A673 (cell line): Measurements from ENCODE around the gene CLSTN2. TPM values are rescaled to one million over a fixed set of nuclear protein-coding genes. Genes with fewer than 3 reads are reported as not detected.
A peak's percentile ranks its signal among the peaks of the same experiment; 100 is the strongest.

ENCODE experiments used
- BruUV-seq: library from RNA; stranded (reverse); fragments of 400-500 nt; replicated peaks from 2 replicates; lab custom pipeline; 2021; lab: Mats Ljungman, UMichigan
- CTCF ChIA-PET: fragments of 300-600 bp; sonication (Branson Sonifier 250); formaldehyde crosslinking; loops from one replicate; lab custom pipeline; 2022; ENCODE audit warnings: antibody characterized with exemption; lab: Charles Lee
- POLR2A ChIA-PET: fragments of 300-600 bp; sonication (Branson Sonifier 250); formaldehyde crosslinking; loops from one replicate; lab custom pipeline; 2022; ENCODE audit warnings: antibody characterized with exemption; ENCODE audit not compliant: low non-redundant PET; lab: Charles Lee
- DNase-seq: peaks from one replicate; pipeline ENCODE4 v3.0.0-alpha.2; 2015; ENCODE audit warnings: low spot score
- H3K27ac ChIP-seq: fragments of 200-600 bp; sonication (generic); 2 replicates; pipeline ENCODE4 v1.5.1; 2016; ENCODE audit warnings: mixed run types, low read depth, mild to moderate bottlenecking, mixed read lengths, antibody characterized with exemption, low read length; ENCODE audit not compliant: poor library complexity, severe bottlenecking
- H3K27me3 ChIP-seq: fragments of 200-600 bp; sonication (generic); replicated peaks from 2 replicates; pipeline ENCODE4 v1.6.1; 2017; ENCODE audit warnings: mixed run types, low read depth, mild to moderate bottlenecking, mixed read lengths, antibody characterized with exemption, low read length; ENCODE audit not compliant: insufficient read depth, poor library complexity
- H3K36me3 ChIP-seq: fragments of 200-600 bp; sonication (generic); 2 replicates; pipeline ENCODE4 v1.6.1; 2016; ENCODE audit warnings: mixed run types, mild to moderate bottlenecking, mixed read lengths, antibody characterized with exemption, low read length; ENCODE audit not compliant: insufficient read depth, poor library complexity, severe bottlenecking
- H3K4me1 ChIP-seq: fragments of 200-600 bp; sonication (generic); 2 replicates; pipeline ENCODE4 v1.6.1; 2017; ENCODE audit warnings: mixed run types, mild to moderate bottlenecking, mixed read lengths, antibody characterized with exemption, low read length; ENCODE audit not compliant: insufficient read depth, poor library complexity, severe bottlenecking
- H3K4me3 ChIP-seq: fragments of 200-600 bp; sonication (generic); 2 replicates; pipeline ENCODE4 v1.5.1; 2016; ENCODE audit warnings: low read depth, mixed run types, mild to moderate bottlenecking, mixed read lengths, low read length; ENCODE audit not compliant: poor library complexity, severe bottlenecking
- H3K9me3 ChIP-seq: fragments of 200-600 bp; sonication (generic); 2 replicates; pipeline ENCODE4 v1.6.1; 2016; ENCODE audit warnings: mixed run types, low read depth, mild to moderate bottlenecking, mixed read lengths, antibody characterized with exemption, low read length; ENCODE audit not compliant: poor library complexity, severe bottlenecking
- EZH2 ChIP-seq: fragments of 200-600 bp; sonication (generic); IDR thresholded peaks from 2 replicates; pipeline ENCODE4 v1.6.1; 2017; ENCODE audit warnings: borderline replicate concordance, low read depth, mild to moderate bottlenecking, mixed read lengths, antibody characterized with exemption, low read length; ENCODE audit not compliant: poor library complexity, severe bottlenecking
- intact Hi-C: fragments of 100-400 bp; cut with micrococcal nuclease; formaldehyde crosslinking; loops from one replicate; pipeline ENCODE4 v1.10.0; 2022; ENCODE audit not compliant: unreplicated experiment
- total RNA-seq: library from RNA; stranded (reverse); gene quantifications from 2 replicates; pipeline ENCODE4 v1.2.3, GENCODE V29; 2021
- TF ChIP-seq, protein P1 (sequence below): fragments of 300-800, 200-600 bp; sonication (generic); conservative IDR thresholded peaks from 2 replicates; pipeline ENCODE4 v1.5.1; 2017; ENCODE audit warnings: low read depth, mild to moderate bottlenecking, antibody characterized with exemption, low read length, moderate library complexity, mixed read lengths

The CLSTN2 gene
- total RNA-seq, 1 experiment from 2014 or later = 50.7 TPM

- Histone ChIP-seq H3K4me1 (peaks cover 14% of the 10 kb centered on the region), H3K27me3 (peaks cover 26% of the 10 kb centered on the region), H3K36me3 (no peaks in the 10 kb centered on the region), H3K4me3 (peak overlapping the region; percentile 64), H3K27ac (peak overlapping the region; percentile 26), H3K9me3 (no peaks in the 10 kb centered on the region)
- TF ChIP-seq, protein P1, sequence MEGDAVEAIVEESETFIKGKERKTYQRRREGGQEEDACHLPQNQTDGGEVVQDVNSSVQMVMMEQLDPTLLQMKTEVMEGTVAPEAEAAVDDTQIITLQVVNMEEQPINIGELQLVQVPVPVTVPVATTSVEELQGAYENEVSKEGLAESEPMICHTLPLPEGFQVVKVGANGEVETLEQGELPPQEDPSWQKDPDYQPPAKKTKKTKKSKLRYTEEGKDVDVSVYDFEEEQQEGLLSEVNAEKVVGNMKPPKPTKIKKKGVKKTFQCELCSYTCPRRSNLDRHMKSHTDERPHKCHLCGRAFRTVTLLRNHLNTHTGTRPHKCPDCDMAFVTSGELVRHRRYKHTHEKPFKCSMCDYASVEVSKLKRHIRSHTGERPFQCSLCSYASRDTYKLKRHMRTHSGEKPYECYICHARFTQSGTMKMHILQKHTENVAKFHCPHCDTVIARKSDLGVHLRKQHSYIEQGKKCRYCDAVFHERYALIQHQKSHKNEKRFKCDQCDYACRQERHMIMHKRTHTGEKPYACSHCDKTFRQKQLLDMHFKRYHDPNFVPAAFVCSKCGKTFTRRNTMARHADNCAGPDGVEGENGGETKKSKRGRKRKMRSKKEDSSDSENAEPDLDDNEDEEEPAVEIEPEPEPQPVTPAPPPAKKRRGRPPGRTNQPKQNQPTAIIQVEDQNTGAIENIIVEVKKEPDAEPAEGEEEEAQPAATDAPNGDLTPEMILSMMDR = no peak
- no peak for TF ChIP-seq EZH2
- no TSS peak for BruUV-seq
- CTCF ChIA-PET = interaction anchor here (0.6 kb wide), 2 partner anchors 17 to 274 kb away, joined by 3 to 4 read pairs; no protein-coding TSS in a partner anchor
- POLR2A ChIA-PET = no interaction called here
- peak; percentile 39 for DNase-seq
- intact Hi-C loops = loop anchor here (2.0 to 5.0 kb wide), 4 partner anchors 115 to 927 kb away; no protein-coding TSS in a partner anchor
These were observed 1.2 kb downstream of the CLSTN2 start for GRCh38 chr3:139935866-139936817.

DNA sequence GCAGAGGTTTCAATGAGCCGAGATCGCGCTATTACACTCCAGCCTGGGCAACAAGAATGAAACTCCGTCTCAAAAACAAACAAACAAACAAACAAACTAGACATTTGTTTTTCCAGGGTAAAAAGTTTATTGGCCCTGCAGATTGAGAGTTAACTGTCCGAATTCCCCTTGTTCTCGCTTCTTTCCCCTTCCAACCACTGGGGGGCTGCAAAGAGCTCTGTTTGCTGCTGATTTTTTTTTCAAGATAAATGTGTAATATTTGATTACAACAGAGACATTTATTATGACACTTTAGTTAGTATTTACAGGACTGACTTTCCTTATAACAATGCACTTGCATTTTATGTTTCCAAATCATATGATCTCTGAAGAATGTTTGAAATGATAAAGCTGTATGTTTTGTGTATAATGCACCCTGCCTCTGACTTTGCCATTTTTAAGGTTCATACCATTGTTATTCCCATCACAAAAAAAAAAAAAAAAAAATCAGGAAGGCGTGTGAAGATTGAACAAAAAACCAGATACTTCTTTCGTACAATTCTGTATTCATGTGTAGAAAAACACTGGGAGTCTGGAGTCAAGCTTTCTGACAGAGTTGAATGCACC, 2.8 kb downstream of the CLSTN2 start:
- no peaks in the 10 kb centered on the region for H3K36me3 ChIP-seq
- no peaks in the 10 kb centered on the region for H3K9me3 ChIP-seq
- no peak for TF ChIP-seq EZH2
- TF ChIP-seq, protein P1 = peak; percentile 83
- no peak overlapping the region for H3K27ac ChIP-seq
- ChIA-PET POLR2A (interaction anchor here (0.7 kb wide), 1 partner anchor 10 kb away, joined by 3 read pairs; no protein-coding TSS in a partner anchor), CTCF (interaction anchor here (0.6 to 1.0 kb wide), 7 partner anchors 17 to 911 kb away, joined by 3 to 5 read pairs (median 4); no protein-coding TSS in a partner anchor)
- DNase-seq = peak; percentile 67
- H3K4me1 ChIP-seq = peaks cover 12% of the 10 kb centered on the region
- intact Hi-C loops = loop anchor here (2.0 to 5.0 kb wide), 2 partner anchors 800 to 925 kb away; no protein-coding TSS in a partner anchor
- peak overlapping the region; percentile 64 for H3K4me3 ChIP-seq
- H3K27me3 ChIP-seq = peaks cover 26% of the 10 kb centered on the region
- BruUV-seq = no TSS peak

GRCh38 chr3:139939681-139940190, 4.8 kb downstream of the CLSTN2 start:
- Histone ChIP-seq H3K4me1 (no peaks in the 10 kb centered on the region), H3K4me3 (no peak overlapping the region), H3K9me3 (no peaks in the 10 kb centered on the region), H3K36me3 (no peaks in the 10 kb centered on the region), H3K27me3 (peaks cover 23% of the 10 kb centered on the region), H3K27ac (no peak overlapping the region)
- ChIA-PET CTCF (no interaction called here), POLR2A (no interaction called here)
- no TSS peak for BruUV-seq
- intact Hi-C loops = loop anchor here (5.0 kb wide), 1 partner anchor 798 kb away; no protein-coding TSS in a partner anchor
- TF ChIP-seq, protein P1 = no peak
- no peak for TF ChIP-seq EZH2
- DNase-seq = no peak
